Memory B cell (primary cell): ENCODE data around the gene DCX.

Experiments
- ATAC-seq: fragments of 150-1000 bp; cut with Tn5 transposase; 2 replicates; pipeline ENCODE4 v1.10.0; 2021; ENCODE audit warnings: low read depth, mild to moderate bottlenecking, moderate library complexity
- DNase-seq, 2 donors: peaks; one replicate each; pipeline ENCODE4 v3.0.0; 2022; ENCODE audit warnings: low spot score in 2 of 2
- H3K27ac Mint-ChIP-seq: one replicate; pipeline ENCODE4 v1.8.0; 2022; ENCODE audit warnings: mild to moderate bottlenecking, moderate library complexity, mixed read lengths
- H3K27me3 Mint-ChIP-seq: one replicate; pipeline ENCODE4 v1.8.0; 2022; ENCODE audit warnings: mixed read lengths
- H3K36me3 Mint-ChIP-seq: one replicate; pipeline ENCODE4 v1.8.0; 2022; ENCODE audit warnings: mild to moderate bottlenecking, mixed read lengths
- H3K4me1 Mint-ChIP-seq: one replicate; pipeline ENCODE4 v1.8.0; 2022; ENCODE audit warnings: mixed read lengths
- H3K4me3 Mint-ChIP-seq: one replicate; pipeline ENCODE4 v1.8.0; 2022; ENCODE audit warnings: mild to moderate bottlenecking, moderate library complexity, mixed read lengths
- H3K9me3 Mint-ChIP-seq: one replicate; pipeline ENCODE4 v1.8.0; 2022; ENCODE audit warnings: mixed read lengths

Gene DCX

GRCh38 chrX:111260451-111260850 lies 151.5 kb downstream of the DCX start:
- H3K27me3 Mint-ChIP-seq = no peaks in the 10 kb centered on the region
- no peaks in the 10 kb centered on the region for H3K9me3 Mint-ChIP-seq
- ATAC-seq (no peak), DNase-seq (no peak)
- H3K36me3 Mint-ChIP-seq = no peaks in the 10 kb centered on the region
- no peak overlapping the region for H3K4me3 Mint-ChIP-seq
- H3K27ac Mint-ChIP-seq = no peak overlapping the region
- no peaks in the 10 kb centered on the region for H3K4me1 Mint-ChIP-seq

GRCh38 chrX:111259559-111259958 lies 152.4 kb downstream of the DCX start:
- DNase-seq (no peak), ATAC-seq (no peak)
- H3K27ac Mint-ChIP-seq = no peak overlapping the region
- H3K36me3 Mint-ChIP-seq = no peaks in the 10 kb centered on the region
- no peaks in the 10 kb centered on the region for H3K4me1 Mint-ChIP-seq
- H3K4me3 Mint-ChIP-seq = no peak overlapping the region
- H3K27me3 Mint-ChIP-seq = no peaks in the 10 kb centered on the region
- no peaks in the 10 kb centered on the region for H3K9me3 Mint-ChIP-seq

GRCh38 chrX:111257733-111258132 lies 154.3 kb downstream of the DCX start:
- DNase-seq (no peak), ATAC-seq (no peak)
- no peak overlapping the region for H3K27ac Mint-ChIP-seq
- no peak overlapping the region for H3K4me3 Mint-ChIP-seq
- H3K27me3 Mint-ChIP-seq = no peaks in the 10 kb centered on the region
- no peaks in the 10 kb centered on the region for H3K36me3 Mint-ChIP-seq
- no peaks in the 10 kb centered on the region for H3K9me3 Mint-ChIP-seq
- H3K4me1 Mint-ChIP-seq = no peaks in the 10 kb centered on the region

- Mint-ChIP-seq H3K9me3 (no peaks in the 10 kb centered on the region), H3K27me3 (no peaks in the 10 kb centered on the region), H3K4me3 (no peak overlapping the region), H3K36me3 (no peaks in the 10 kb centered on the region), H3K4me1 (no peaks in the 10 kb centered on the region), H3K27ac (no peak overlapping the region)
- ATAC-seq (no peak), DNase-seq (no peak)
These were observed 156.9 kb downstream of the DCX start for GRCh38 chrX:111254896-111255693.

GRCh38 chrX:111244235-111244750 lies 167.7 kb downstream of the DCX start:
- DNase-seq (no peak), ATAC-seq (no peak)
- H3K27me3 Mint-ChIP-seq = no peaks in the 10 kb centered on the region
- no peak overlapping the region for H3K27ac Mint-ChIP-seq
- H3K4me3 Mint-ChIP-seq = no peak overlapping the region
- H3K9me3 Mint-ChIP-seq = no peaks in the 10 kb centered on the region
- no peaks in the 10 kb centered on the region for H3K4me1 Mint-ChIP-seq
- no peaks in the 10 kb centered on the region for H3K36me3 Mint-ChIP-seq
